ENCODE results near the gene MTX1.
A peak's percentile ranks its signal among the peaks of the same experiment; 100 is the strongest.

The MTX1 gene

DNA sequence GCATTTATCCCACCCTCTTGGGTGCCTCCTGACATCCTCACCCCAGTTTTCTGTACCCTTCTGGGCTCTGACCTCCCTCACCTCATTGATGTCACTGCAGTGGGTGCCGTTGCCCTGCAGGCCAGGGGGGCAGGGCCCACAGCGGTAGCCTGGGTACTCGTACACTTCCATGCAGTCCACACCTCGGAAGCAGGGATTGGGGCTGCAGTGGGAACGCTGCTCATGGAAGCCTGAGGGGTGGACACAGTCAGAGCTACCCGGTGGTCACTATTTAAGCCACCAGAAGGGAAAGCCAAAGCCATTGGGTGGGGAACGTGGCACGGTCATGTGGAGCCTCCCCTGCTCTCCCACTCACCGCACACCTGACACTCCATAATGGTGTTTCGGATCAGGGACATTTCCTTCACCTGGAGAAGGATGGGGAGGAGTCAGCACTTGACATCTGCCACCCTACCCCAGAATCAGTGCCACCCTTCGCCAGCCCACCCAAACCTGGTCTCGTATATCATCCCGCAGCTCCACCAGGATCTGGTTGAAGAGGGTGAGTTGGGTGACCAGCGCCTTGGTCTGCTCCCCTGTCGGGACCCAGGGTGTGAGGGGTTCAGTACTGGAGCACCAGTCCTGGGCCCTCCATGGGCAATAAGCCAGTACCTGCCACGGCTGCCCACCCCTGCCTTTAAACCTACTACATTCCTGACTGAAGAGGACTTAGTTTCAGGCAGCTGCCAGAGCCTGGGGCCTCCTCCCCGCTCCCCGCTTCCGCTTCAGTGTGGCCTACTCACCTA, 5.6 kb upstream of the MTX1 start:
- DNase-seq (ENCODE audit: low spot score) = no peak
- TF ChIP-seq, protein P1, sequence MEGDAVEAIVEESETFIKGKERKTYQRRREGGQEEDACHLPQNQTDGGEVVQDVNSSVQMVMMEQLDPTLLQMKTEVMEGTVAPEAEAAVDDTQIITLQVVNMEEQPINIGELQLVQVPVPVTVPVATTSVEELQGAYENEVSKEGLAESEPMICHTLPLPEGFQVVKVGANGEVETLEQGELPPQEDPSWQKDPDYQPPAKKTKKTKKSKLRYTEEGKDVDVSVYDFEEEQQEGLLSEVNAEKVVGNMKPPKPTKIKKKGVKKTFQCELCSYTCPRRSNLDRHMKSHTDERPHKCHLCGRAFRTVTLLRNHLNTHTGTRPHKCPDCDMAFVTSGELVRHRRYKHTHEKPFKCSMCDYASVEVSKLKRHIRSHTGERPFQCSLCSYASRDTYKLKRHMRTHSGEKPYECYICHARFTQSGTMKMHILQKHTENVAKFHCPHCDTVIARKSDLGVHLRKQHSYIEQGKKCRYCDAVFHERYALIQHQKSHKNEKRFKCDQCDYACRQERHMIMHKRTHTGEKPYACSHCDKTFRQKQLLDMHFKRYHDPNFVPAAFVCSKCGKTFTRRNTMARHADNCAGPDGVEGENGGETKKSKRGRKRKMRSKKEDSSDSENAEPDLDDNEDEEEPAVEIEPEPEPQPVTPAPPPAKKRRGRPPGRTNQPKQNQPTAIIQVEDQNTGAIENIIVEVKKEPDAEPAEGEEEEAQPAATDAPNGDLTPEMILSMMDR (IDR thresholded peaks at IDR 0.05; ENCODE audit: extremely low read depth, missing control alignments) = no peak

DNA sequence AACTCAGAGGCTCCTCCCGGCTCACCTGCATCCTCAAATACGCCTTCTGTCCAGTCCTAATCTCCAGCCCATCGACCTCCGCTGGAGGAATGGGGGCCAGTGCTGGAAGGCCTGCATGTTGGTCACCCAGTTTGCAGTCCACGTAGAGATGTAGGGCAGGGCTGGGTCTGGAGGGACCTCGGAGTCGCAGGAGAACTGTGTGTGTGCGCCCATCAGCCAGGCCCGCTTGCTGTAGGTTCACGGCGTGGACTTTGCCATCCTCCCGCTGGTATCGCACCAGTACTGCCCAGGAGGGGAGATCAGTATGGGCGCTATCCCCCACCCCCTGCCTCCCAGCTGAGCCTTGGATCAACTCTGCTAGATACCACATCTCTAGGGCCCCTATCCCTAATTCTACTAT, 3.5 kb upstream of the MTX1 start:
- TF ChIP-seq, protein P1 (IDR thresholded peaks at IDR 0.05; ENCODE audit: extremely low read depth, missing control alignments) = no peak
- no peak for DNase-seq (ENCODE audit: low spot score)

DNA sequence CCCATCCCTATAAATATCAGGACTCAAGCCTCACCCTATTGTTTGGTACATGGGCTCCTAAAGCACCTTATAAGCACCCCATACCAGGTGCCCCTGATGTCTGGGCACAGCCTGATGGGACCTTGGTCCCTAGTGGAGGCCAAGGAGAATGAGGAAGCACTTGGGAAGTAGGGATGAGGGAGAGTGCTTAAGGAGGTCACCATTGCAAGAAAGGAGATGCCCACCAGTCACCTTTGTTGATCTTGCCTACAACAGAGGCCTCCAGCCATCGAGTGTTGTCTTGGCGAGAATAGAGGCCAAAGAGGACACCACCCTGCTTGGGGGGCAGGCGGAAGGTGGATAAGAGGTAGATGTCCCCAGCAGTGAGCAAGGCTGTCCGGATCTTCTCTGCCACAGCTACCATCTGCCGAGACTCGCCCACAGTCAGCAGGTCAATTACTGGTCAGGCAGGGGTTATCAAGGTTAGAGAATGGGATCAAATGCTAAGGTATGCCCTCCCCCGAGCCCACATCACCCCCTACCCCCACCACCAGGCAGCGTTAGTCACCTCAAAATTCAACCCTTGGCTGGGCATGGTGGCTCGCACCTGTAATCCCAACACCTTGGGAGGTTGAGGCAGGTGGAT, 2.4 kb upstream of the MTX1 start:
- no peak for DNase-seq (ENCODE audit: low spot score)
- TF ChIP-seq, protein P1 (IDR thresholded peaks at IDR 0.05; ENCODE audit: extremely low read depth, missing control alignments) = no peak

DNA sequence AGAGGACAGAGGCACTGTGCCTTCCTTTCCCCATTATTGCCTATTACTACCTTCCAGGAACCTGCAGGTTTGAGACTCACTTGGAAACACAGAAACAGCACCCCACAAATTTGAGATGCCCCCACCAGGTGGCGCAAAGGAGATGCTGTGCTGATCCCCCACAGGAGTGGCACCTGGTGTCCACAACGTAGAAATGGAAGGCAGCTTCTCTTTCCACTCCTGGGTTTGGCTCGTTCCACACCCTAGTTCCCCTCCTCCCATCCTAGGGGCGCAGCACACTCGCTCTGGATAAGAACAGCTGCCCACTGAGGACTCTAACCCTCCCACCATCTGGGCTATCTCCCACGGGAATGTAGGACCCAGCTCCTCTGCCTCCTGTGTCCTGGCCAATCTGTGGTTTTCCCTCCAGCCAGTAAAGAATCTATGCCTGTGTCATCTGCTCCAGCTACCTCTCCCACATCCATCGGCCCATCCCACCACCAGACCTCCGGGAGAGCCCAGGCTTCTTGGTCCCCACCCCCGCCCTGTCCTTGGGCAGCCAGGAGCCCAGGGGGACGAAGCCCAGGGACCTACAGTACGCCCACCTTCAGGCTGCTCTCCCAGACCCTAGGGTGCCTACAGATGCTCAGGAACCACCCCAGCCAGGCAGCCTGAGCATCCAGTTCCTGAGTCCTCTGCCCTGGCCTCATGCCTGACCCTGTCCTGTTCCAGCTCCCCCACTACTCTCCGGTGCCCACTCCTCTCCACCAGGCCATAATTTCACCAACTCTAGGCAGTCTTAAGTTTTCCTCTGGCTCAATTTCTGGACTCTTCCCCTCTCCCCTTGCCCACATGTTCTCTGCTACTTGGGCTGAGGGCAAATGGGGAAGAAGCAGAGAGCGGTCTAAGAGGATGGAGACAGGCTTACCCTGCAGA, 1.3 kb upstream of the MTX1 start:
- peak; percentile 83 for DNase-seq (ENCODE audit: low spot score)
- TF ChIP-seq, protein P1 (IDR thresholded peaks at IDR 0.05; ENCODE audit: extremely low read depth, missing control alignments) = peak; percentile 67

DNA sequence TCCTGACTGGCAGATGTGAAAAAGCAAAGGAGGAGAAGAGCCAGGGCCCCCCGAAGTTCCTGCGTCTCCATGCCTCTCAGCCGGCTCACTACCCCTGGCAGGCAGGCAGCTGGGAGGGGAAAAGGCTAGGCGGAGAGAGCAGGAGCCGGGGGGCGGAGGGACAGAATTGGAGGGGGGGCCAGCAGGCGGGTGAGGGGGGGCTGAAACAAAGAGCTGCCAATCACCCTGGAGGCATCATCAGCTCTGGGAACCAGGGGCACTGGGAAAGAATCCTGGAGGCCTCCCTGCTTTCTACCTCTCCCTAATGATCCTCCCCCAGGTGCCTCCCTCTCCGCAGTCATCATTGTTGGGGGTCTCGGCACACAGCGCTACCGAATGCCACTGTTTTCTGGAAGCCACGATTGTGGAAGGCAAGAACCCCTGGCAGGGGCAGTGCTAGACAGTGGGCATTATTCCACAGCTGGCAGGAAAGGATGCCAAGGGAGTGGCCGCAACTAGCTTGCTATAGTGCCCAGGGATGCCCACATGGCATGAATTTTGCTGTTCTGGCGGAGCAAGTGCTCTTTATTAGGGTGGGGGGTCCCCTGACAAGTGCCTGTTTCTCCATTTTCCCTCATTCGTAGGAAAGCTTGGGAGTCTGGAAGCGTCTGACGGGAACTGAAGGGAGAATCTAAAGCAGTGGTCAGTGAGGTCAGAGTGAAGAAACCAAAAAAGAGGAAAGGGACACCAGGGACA, 522 bp upstream of the MTX1 start, which contains the start of gene THBS3:
Gene THBS3 (minus strand): TSS at position 92 of the 735 bp plus-strand sequence. CDS start 21 bp downstream, at position 71.
- no peak for DNase-seq (ENCODE audit: low spot score)

DNA sequence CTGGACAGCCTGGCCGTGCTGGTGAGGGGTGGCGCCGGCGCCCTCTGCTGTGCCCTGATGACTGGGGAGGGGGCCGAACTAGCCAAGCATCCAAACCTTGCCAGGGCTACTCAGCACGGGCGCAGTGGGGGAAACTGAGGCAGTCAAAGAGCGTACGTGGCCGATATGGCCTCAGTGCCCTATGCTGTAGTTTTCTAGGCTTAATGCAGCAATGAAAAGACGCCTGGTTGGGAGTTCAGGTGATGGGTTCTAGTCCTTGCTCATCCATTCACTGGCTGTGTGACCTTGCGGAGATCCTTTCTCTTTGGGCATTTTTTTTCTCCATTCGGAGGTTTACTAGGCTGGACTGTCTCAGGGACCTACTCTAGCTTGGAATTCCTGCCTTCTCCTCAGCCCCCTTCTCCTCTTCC, 822 bp downstream of the MTX1 start:
- TF ChIP-seq, protein P1 (IDR thresholded peaks at IDR 0.05; ENCODE audit: extremely low read depth, missing control alignments) = no peak
- no peak for DNase-seq (ENCODE audit: low spot score)

More for the DNA sequence above, 522 bp upstream of the MTX1 start, which contains the start of gene THBS3:
- TF ChIP-seq, protein P1 (IDR thresholded peaks at IDR 0.05; ENCODE audit: extremely low read depth, missing control alignments) = no peak

Measured in GM20000 (cell line).